NCI-H146 treated with DMSO at 0.1 percent for 48 hours (cell line): Measurements from ENCODE around the gene SLC22A14.
A peak's percentile ranks its signal among the peaks of the same experiment; 100 is the strongest.

ENCODE experiments used
- DNase-seq: peaks from one replicate; lab custom pipeline; 2025; ENCODE audit not compliant: unreplicated experiment; lab: John Stamatoyannopoulos, UW

SLC22A14 gene

GRCh38 chr3:38343797-38344594 lies 61.9 kb downstream of the SLC22A14 start:
- DNase-seq, result no peak

GRCh38 chr3:38345879-38346586 lies 63.9 kb downstream of the SLC22A14 start:
- DNase-seq, result no peak

- DNase-seq, result peak; percentile 26
Observed at GRCh38 chr3:38346587-38347410, 64.7 kb downstream of the SLC22A14 start, which contains the start of gene XYLB. Gene XYLB (plus strand): TSS chr3:38346785. CDS start chr3:38346869, 84 bp downstream.

GRCh38 chr3:38347421-38348200 lies 65.5 kb downstream of the SLC22A14 start:
- DNase-seq, result no peak

DNA sequence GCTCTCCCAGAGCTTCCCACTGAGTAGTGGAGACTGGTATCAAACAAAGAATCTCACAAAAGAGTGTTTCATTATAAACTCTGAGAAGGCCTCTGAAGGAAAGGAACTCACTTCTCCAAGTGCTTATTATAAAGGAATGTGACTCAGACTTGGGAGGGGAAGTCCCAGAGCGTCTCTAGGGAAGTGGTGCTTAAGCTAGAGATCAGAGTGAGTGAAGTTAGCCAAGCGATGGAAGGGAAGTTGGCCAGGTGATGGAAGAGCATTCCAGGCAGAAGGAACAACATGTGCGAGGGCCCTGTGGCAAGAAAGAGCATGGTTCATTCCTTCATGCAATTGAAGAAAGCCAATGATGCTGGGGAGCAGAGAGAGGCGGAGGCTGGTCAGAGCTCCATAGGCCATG lies 66.8 kb downstream of the SLC22A14 start:
- no peak for DNase-seq

DNA sequence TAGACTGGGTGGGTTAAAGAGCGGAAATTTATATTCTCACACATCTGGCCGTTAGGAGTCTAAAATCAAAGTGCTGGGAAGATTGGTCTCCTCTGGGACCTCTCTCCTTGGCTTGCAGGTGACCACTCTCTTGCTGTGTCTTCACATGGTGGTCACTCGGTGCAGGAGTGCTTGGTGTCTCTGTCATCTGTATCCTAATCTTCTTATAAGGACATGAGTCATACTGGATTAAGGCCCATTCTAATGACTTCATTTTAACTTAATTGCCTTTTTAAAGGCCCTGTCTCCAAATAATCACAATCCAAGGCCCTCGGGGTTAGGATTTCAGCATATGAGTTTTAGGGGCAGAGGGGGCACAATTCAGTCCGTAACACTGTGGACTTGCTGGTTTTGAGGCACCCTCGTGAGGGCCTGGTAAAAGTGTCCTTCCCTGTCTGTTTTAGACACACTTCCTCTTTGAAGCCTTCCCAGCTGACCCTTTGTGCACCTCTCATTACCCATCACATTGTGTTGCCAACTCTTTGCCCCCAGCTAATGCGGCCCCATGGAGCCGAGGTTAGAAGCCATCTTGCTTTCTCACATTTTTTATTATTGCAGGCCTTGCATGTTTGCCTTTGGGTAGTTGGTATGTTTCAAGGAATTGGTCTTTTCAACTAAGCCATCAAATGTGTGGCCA lies 67.7 kb downstream of the SLC22A14 start:
- no peak for DNase-seq

DNA sequence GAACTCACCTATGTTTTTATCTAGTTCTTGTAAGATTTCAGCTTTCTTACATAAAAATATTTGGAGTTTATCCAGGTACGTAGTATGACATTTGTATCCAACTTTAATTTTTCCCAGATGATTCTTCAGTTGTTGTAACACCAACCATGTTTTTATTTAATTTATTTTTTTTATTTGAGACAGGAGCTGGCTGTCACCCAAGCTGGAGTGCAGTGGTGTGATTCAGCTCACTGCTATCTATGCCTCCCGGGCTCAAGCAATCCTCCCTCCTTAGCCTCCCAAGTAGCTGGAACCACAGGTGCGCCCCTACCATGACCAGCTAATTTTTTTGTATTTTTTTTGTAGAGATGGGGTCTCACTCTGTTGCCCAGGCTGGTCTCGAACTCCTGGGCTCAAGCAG lies 71.1 kb downstream of the SLC22A14 start:
- DNase-seq, result no peak

DNA sequence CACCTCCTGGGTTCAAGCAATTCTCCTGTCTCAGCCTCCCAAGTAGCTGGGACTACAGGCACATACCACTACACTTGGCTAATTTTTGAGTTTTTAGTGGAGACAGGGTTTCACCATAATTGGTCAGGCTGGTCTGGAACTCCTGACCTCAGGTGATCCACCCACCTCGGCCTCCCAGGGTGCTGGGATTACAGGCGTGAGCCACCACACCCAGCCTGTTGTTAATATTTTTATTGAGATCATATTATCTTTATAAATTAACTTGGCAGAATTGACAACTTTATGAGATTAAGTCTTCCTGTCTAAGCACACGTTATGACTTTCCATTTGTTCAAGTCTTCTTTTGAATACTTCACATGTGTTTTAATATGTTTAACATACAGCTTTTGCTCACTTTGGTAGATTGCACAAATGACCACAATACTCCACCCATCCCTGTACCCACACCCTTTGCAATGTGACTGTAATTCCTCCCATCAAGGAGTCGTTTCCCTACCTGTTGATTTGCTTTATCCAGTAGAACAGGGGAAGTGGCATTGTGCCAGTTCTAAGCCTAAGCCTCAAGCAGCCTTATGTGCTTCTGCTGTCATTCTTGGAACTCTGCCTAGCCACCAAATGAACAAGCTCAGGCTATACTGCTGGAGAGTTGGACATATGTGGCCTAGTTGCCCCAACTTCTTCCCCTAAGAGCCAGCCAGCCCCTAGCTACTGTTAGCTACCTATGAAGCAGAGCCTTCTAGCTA lies 72.7 kb downstream of the SLC22A14 start:
- no peak for DNase-seq

DNA sequence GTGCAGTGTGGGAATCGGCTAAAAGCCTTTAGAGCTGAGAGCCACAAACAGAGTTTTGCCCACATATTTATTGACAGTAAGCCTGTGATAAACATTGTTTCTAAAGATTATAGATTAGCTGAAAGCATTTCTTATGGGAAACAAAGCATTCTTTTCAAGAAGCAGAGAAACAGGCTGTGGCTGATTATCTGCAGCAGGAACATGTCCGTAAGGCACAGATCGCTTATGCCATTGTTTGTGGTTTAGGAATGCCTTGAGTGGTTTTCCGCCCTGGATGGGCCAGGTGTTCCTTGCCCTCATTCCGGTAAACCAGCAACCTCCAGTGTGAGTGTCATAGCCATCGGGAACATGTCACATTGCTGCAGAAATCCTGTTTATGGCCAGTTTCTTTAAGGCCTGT lies 76.9 kb downstream of the SLC22A14 start:
- DNase-seq, result no peak

DNA sequence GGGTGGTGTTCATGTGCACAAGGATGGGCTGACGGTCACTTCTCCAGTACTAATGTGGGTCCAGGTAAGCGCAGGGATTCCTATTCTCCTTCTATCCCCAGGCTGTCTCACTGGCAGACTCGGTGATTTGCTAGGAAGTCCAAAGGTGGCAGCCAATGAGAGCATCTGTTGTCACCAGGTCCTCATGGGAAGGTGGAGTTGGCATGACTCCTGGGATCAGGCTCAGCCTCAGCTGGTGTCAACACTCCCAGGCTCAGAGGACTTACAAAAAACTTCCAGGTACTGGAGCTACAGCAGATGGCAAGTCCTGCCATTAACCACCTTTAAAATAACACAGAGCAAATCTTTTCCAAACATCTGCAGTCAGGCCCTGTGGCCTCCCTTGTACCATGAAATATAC lies 78.3 kb downstream of the SLC22A14 start:
- DNase-seq, result no peak

DNA sequence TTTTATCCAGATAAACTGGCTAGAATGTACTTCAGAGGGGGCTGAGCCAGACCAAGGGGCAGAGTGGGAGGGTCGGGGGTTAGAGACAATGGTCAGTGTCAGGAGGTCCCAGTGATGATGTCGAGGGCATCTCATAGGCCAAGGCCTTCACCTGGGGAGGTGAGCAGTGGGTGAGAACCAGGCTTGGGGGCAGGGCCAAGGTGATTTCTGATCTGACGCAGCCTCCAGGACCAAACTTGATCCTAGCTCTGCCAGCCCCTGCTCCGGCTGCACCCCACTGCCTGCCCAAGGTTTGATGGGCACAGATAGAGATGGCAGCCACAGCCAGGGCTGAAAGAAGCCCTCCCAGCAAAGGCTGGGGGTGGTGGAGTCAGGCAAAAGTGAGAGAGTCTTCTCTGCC lies 79.4 kb downstream of the SLC22A14 start:
- no peak for DNase-seq

GRCh38 chr3:38362825-38363224 lies 80.7 kb downstream of the SLC22A14 start:
- DNase-seq, result no peak

- DNase-seq, result no peak
Observed at GRCh38 chr3:38364721-38365400, 82.8 kb downstream of the SLC22A14 start.

- no peak for DNase-seq
Observed at GRCh38 chr3:38365469-38366062, 83.5 kb downstream of the SLC22A14 start.

DNA sequence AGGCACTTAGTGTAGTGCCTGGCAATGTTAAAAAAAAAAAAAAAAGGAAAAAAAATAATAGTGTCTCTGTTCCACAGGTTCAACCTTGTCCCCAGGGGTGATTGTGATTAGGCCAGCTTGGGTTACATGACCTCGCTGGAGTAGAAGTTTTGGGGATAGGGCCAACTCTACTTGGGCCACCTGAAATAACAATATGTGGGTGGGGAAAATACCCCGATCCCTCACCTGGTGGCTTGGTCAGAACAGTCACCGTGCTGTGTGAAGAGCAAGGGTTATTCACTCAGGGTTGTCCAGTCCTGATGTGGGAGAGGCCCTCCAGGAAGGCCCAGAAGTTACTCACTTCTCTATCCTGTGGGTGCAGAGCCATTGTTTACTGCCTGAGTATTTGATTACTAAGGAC lies 84.0 kb downstream of the SLC22A14 start:
- no peak for DNase-seq

GRCh38 chr3:38367779-38368178 lies 85.7 kb downstream of the SLC22A14 start:
- DNase-seq, result no peak
